Trophoblast cell (in vitro differentiated cells and primary cell): Measurements from ENCODE around the gene FBXL19.

Source experiments
- DNase-seq, 2 donors: peaks; one replicate each; pipeline ENCODE4 v3.0.0-alpha.2; 2016
- H2AFZ ChIP-seq: 2 replicates; pipeline ENCODE4 v1.6.1; 2013; ENCODE audit warnings: low read length, moderate library complexity, mild to moderate bottlenecking; ENCODE audit not compliant: insufficient read depth, poor library complexity
- H2AK5ac ChIP-seq: 2 replicates; pipeline ENCODE4 v1.6.1; 2013; ENCODE audit warnings: mild to moderate bottlenecking, low read length
- H2BK120ac ChIP-seq: 2 replicates; pipeline ENCODE4 v1.6.1; 2013; ENCODE audit warnings: low read length, mild to moderate bottlenecking, moderate library complexity; ENCODE audit not compliant: insufficient read depth, poor library complexity
- H2BK12ac ChIP-seq: 2 replicates; pipeline ENCODE4 v1.6.1; 2013; ENCODE audit warnings: mild to moderate bottlenecking, low read length, moderate library complexity
- H2BK5ac ChIP-seq: 2 replicates; pipeline ENCODE4 v1.6.1; 2013; ENCODE audit warnings: low read length, low read depth, moderate library complexity, mild to moderate bottlenecking; ENCODE audit not compliant: poor library complexity
- H3K14ac ChIP-seq: 2 replicates; pipeline ENCODE4 v1.6.1; 2013; ENCODE audit warnings: mild to moderate bottlenecking, low read length
- H3K18ac ChIP-seq: 2 replicates; pipeline ENCODE4 v1.6.1; 2013; ENCODE audit warnings: mild to moderate bottlenecking, low read length
- H3K23ac ChIP-seq: 2 replicates; pipeline ENCODE4 v1.6.1; 2013; ENCODE audit warnings: low read length
- H3K27ac ChIP-seq: 2 replicates; pipeline ENCODE4 v1.5.1; 2013; ENCODE audit warnings: low read depth, mild to moderate bottlenecking, inconsistent platforms, low read length, moderate library complexity
- H3K27me3 ChIP-seq: 2 replicates; pipeline ENCODE4 v1.6.1; 2013; ENCODE audit warnings: inconsistent platforms, mild to moderate bottlenecking, low read length, moderate library complexity; ENCODE audit not compliant: insufficient read depth
- H3K36me3 ChIP-seq, 2 experiments: 1 replicate in 1 of 2; 2 replicates in 1 of 2; pipeline ENCODE4 v1.6.1; 2013; ENCODE audit warnings: low read length in 2 of 2, mild to moderate bottlenecking in 2 of 2, moderate library complexity in 1 of 2; ENCODE audit not compliant: insufficient read depth in 2 of 2, control insufficient read depth in 1 of 2
- H3K4ac ChIP-seq: 2 replicates; pipeline ENCODE4 v1.6.1; 2013; ENCODE audit warnings: low read depth, mild to moderate bottlenecking, low read length, moderate library complexity
- H3K4me1 ChIP-seq, 2 experiments: 1 replicate in 1 of 2; 2 replicates in 1 of 2; pipeline ENCODE4 v1.6.1; 2013; ENCODE audit warnings: low read length in 2 of 2, mild to moderate bottlenecking in 2 of 2, moderate library complexity in 1 of 2; ENCODE audit not compliant: insufficient read depth in 2 of 2, control insufficient read depth in 1 of 2
- H3K4me2 ChIP-seq: 2 replicates; pipeline ENCODE4 v1.6.1; 2013; ENCODE audit warnings: inconsistent platforms, mild to moderate bottlenecking, low read length, moderate library complexity
- H3K4me3 ChIP-seq: 2 replicates; pipeline ENCODE4 v1.5.1; 2013; ENCODE audit warnings: mild to moderate bottlenecking, low read depth, low read length, inconsistent platforms
- H3K79me1 ChIP-seq: one replicate; pipeline ENCODE4 v1.6.1; 2013; ENCODE audit warnings: low read length
- H3K79me2 ChIP-seq: 2 replicates; pipeline ENCODE4 v1.6.1; 2013; ENCODE audit warnings: low read length, mild to moderate bottlenecking; ENCODE audit not compliant: control insufficient read depth, insufficient read depth, poor library complexity
- H3K9ac ChIP-seq: 2 replicates; pipeline ENCODE4 v1.6.1; 2013; ENCODE audit warnings: mild to moderate bottlenecking, low read length
- H3K9me3 ChIP-seq: 2 replicates; pipeline ENCODE4 v1.6.1; 2013; ENCODE audit warnings: low read depth, mild to moderate bottlenecking, control low read depth, inconsistent platforms, low read length; ENCODE audit not compliant: insufficient read depth
- H4K12ac ChIP-seq: 2 replicates; pipeline ENCODE4 v1.6.1; 2013; ENCODE audit warnings: low read depth, mild to moderate bottlenecking, low read length, moderate library complexity
- H4K8ac ChIP-seq: 2 replicates; pipeline ENCODE4 v1.6.1; 2013; ENCODE audit warnings: low read depth, mild to moderate bottlenecking, low read length, moderate library complexity
- H4K91ac ChIP-seq: one replicate; pipeline ENCODE4 v1.6.1; 2013; ENCODE audit warnings: low read depth, mild to moderate bottlenecking, low read length, moderate library complexity
- WGBS: extraction: QIAGEN DNeasy Blood & Tissue Kit; methylation state at CpG from one replicate; pipeline ENCODE4 v1.1.7; 2013; ENCODE audit warnings: missing lambda C conversion rate; ENCODE audit not compliant: insufficient read length, insufficient coverage; ENCODE audit errors: extremely low coverage; 5-methylcytosine and 5-hydroxymethylcytosine counted together

Gene FBXL19

DNA sequence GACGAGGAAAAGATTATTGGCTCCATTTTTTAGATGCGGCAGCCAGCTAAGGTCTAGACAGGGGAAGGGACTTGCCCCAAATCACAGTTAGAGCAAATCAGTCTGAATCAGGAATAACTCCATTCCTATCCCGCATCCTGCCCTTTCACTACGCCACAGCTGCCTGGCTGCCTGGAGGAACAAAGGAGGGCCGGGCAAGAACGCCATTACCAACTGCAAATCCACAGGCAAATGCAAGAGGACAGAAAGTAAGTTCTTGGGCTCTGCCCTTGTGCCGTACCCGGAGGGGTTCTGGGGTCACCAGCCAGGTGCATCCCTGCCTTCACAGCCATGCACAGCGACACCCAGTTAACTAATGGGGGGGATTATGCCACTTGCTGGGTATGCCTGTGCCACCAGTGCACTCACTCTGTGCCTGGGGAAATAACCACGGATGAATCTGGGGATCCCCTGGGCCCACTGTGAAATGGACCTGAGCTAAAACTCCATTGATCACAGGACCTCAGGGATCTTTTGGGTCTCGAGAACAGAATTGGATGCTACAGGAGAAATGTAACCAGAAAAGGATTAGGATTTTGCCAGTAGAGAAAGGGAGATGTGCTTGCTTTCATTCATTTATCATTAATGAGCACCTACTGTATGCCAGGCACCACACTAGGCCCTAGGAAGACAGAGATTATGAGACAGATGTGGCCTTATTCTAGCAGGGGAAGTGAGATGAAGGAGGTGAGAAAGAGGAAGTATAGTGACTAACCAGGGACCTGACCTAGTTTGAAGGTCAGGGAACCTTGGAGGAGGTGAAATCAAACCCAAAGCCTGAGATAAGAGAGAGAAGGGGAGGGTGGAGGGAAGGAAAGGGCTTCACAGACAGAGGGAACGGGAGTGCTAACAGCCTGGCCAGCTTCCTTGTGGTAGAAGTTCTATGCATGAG is 47.2 kb upstream of the FBXL19 start:
- peak overlapping the region; percentile 93 for H4K91ac ChIP-seq
- peak overlapping the region; percentile 61 for H3K4me3 ChIP-seq
- H4K8ac ChIP-seq: peak overlapping the region; percentile 96
- H2BK5ac ChIP-seq: peak overlapping the region; percentile 21
- H3K4me2 ChIP-seq: peak overlapping the region; percentile 89
- peaks cover 15% of the 10 kb centered on the region for H3K79me1 ChIP-seq
- no peak overlapping the region for H2AFZ ChIP-seq
- peak overlapping the region; percentile 83 for H3K27ac ChIP-seq
- H3K79me2 ChIP-seq: peaks cover 10% of the 10 kb centered on the region
- H2BK12ac ChIP-seq: peak overlapping the region; percentile 74
- no peaks in the 10 kb centered on the region for H3K9me3 ChIP-seq
- H3K18ac ChIP-seq: peak overlapping the region; percentile 87
- peak overlapping the region; percentile 39 for H2BK120ac ChIP-seq
- peak overlapping the region; percentile 87 for H3K4ac ChIP-seq
- peak overlapping the region; percentile 5 for H3K23ac ChIP-seq
- DNase-seq: peak; percentile 88 to 92
- peaks cover 8 to 16% of the 10 kb centered on the region in 2 experiments for H3K4me1 ChIP-seq
- no CpG with 5 or more reads among the region's 12 CpGs for WGBS
- H4K12ac ChIP-seq: peak overlapping the region; percentile 97
- H2AK5ac ChIP-seq: peak overlapping the region; percentile 93
- peaks cover 4 to 6% of the 10 kb centered on the region in 2 experiments for H3K36me3 ChIP-seq
- H3K9ac ChIP-seq: peak overlapping the region; percentile 59
- peak overlapping the region; percentile 90 for H3K14ac ChIP-seq
- no peaks in the 10 kb centered on the region for H3K27me3 ChIP-seq

DNA sequence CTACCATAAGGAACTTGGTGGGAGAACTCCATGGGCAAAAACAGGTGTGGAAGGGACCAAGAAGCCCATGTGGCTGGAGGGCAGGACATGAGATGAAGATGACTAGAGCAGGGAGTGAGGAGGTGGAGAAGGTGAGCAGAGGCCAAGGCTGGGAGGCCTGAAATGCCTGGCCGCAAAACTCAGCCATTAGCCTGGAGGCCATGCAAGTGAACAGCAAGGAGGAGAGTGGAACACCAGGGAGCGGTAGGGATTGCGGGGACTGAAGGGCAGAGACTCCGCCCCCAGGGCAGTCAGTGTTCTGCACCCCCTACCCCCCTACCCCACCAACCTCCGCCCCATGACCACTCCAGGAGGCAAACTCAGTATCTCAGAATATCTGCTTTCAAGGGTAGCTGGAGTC is 46.5 kb upstream of the FBXL19 start:
- no peak overlapping the region for H4K91ac ChIP-seq
- H2BK120ac ChIP-seq: no peak overlapping the region
- no peak overlapping the region for H2BK12ac ChIP-seq
- peak overlapping the region; percentile 12 for H3K9ac ChIP-seq
- peak overlapping the region; percentile 89 for H3K4me2 ChIP-seq
- no CpG with 5 or more reads among the region's 5 CpGs for WGBS
- peaks cover 8 to 16% of the 10 kb centered on the region in 2 experiments for H3K4me1 ChIP-seq
- no peak overlapping the region for H3K23ac ChIP-seq
- H3K4me3 ChIP-seq: no peak overlapping the region
- no peak overlapping the region for H3K14ac ChIP-seq
- no peak overlapping the region for H4K12ac ChIP-seq
- H3K18ac ChIP-seq: no peak overlapping the region
- no peak overlapping the region for H3K27ac ChIP-seq
- no peak overlapping the region for H4K8ac ChIP-seq
- H3K79me1 ChIP-seq: peaks cover 15% of the 10 kb centered on the region
- no peak overlapping the region for H2AFZ ChIP-seq
- no peaks in the 10 kb centered on the region for H3K9me3 ChIP-seq
- no peaks in the 10 kb centered on the region for H3K27me3 ChIP-seq
- H3K36me3 ChIP-seq: peaks cover 6% of the 10 kb centered on the region in 2 experiments
- H2BK5ac ChIP-seq: no peak overlapping the region
- peak in 1 of 2 donors; percentile 42 for DNase-seq
- H3K4ac ChIP-seq: no peak overlapping the region
- peaks cover 10% of the 10 kb centered on the region for H3K79me2 ChIP-seq
- no peak overlapping the region for H2AK5ac ChIP-seq

DNA sequence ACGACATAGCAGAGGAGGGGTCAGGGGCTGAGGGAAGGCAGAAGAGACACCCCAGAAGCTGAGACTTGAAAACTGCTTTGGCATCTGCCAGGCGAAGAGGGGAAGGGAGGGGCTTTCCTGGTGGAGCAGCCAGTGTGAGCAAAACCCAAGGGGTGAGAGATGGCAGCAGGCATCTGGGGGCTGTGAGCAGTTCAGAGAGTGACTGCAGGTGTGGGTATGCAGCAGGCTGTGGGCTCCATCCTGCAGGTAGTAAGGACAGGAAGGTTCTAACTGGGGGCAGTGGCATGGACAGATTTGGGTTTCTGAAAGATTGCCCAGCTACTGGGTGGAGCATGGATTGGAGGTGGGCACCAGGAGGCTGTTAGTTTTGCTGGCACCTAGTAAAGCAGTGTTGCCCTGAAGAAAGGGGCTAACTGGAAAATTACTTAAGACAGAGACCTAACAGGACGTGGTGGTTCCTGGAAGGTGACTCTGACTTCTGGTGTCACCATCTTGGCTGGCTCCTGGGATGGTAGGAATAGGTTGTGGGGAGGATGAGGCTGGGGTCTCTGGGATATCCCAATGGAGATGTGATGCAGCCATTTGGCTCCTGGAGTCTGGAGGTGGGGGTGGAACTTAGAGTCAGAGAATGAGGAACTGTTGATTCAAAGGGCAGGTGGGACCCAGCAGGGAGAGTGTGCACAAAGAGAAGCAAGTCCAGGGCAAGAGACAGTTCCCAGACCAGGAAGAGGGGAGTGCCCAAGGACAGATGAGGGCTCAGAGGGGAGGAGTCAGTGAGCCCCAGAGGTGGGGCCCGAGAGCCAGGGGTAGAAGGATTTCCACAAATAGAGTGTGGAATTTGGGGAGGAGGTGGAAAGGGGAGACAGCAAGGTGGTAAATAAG is 40.7 kb upstream of the FBXL19 start:
- no peak overlapping the region for H3K27ac ChIP-seq

DNA sequence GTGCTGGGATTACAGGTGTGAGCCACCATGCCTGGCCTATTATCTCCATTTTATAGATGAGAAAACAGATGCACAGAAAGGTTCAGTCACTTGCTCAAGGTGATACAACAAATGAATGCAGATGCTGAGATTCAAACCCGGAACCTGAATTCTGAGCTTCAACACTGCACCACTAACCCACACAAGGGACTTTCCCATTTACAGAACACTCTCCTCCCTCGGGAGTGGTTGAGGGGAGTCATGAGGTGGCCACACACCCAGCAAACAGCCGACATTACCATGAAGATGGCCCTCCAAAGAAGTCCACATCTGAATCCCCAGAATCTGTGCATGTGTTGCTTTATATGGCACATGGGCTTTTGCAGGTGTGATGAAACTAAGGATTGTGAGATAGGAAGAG is 38.6 kb upstream of the FBXL19 start:
- Histone ChIP-seq H3K14ac (no peak overlapping the region), H4K8ac (no peak overlapping the region), H3K4me3 (no peak overlapping the region), H2AFZ (no peak overlapping the region), H3K23ac (no peak overlapping the region), H3K36me3 (peaks cover 23 to 32% of the 10 kb centered on the region in 2 experiments), H3K27me3 (no peaks in the 10 kb centered on the region), H3K79me1 (no peaks in the 10 kb centered on the region), H3K79me2 (no peaks in the 10 kb centered on the region), H2BK12ac (no peak overlapping the region), H4K91ac (no peak overlapping the region), H3K4me2 (no peak overlapping the region), H3K9me3 (no peaks in the 10 kb centered on the region), H3K4ac (no peak overlapping the region), H2BK5ac (no peak overlapping the region), H2BK120ac (no peak overlapping the region), H2AK5ac (no peak overlapping the region), H4K12ac (no peak overlapping the region), H3K9ac (no peak overlapping the region), H3K18ac (no peak overlapping the region), H3K4me1 (peaks cover 5 to 6% of the 10 kb centered on the region in 2 experiments), H3K27ac (no peak overlapping the region)
- no CpG with 5 or more reads among the region's 3 CpGs for WGBS
- no peak for DNase-seq

More for the DNA sequence above, 40.7 kb upstream of the FBXL19 start:
- H3K9me3 ChIP-seq: no peaks in the 10 kb centered on the region
- no peak overlapping the region for H3K9ac ChIP-seq
- no peak overlapping the region for H2BK12ac ChIP-seq
- no peak overlapping the region for H4K91ac ChIP-seq
- no peak overlapping the region for H3K4me2 ChIP-seq
- H3K23ac ChIP-seq: no peak overlapping the region
- no peak overlapping the region for H4K12ac ChIP-seq
- H3K4ac ChIP-seq: no peak overlapping the region
- H3K36me3 ChIP-seq: peaks cover 14 to 25% of the 10 kb centered on the region in 2 experiments
- H3K18ac ChIP-seq: no peak overlapping the region
- H2AFZ ChIP-seq: no peak overlapping the region
- no peak overlapping the region for H2BK120ac ChIP-seq
- no peaks in the 10 kb centered on the region for H3K79me1 ChIP-seq
- no peak overlapping the region for H3K4me3 ChIP-seq
- H3K79me2 ChIP-seq: no peaks in the 10 kb centered on the region
- H2BK5ac ChIP-seq: no peak overlapping the region
- peaks cover 5 to 6% of the 10 kb centered on the region in 2 experiments for H3K4me1 ChIP-seq
- peak; percentile 36 to 62 for DNase-seq
- WGBS: no CpG with 5 or more reads among the region's 4 CpGs
- H2AK5ac ChIP-seq: no peak overlapping the region
- no peak overlapping the region for H3K14ac ChIP-seq
- no peak overlapping the region for H4K8ac ChIP-seq
- no peaks in the 10 kb centered on the region for H3K27me3 ChIP-seq
